Measurements from ENCODE around the gene CDK14. TPM values are rescaled to one million over a fixed set of nuclear protein-coding genes. Genes with fewer than 3 reads are reported as not detected.

Gene CDK14
- polyA plus RNA-seq, 3 donors: 1.7 to 2.5 (median 2.1) TPM

- H3K27me3 Mint-ChIP-seq (ENCODE audit: low read depth in 3 of 3): no peaks in the 10 kb centered on the region
- Histone ChIP-seq H3K4me1 (ENCODE audit: control insufficient read depth in 1 of 2, insufficient read depth in 2 of 2, low read length in 2 of 2) (no peaks in the 10 kb centered on the region), H2AFZ (ENCODE audit: insufficient read depth, low read depth, low read length, poor library complexity, severe bottlenecking) (no peak overlapping the region), H3K79me2 (ENCODE audit: insufficient read depth, low read length) (no peaks in the 10 kb centered on the region), H3K4me3 (replicated peaks in 1 of 3; ENCODE audit: low read depth in 2 of 3, low read length in 3 of 3) (no peak overlapping the region), H3K36me3 (replicated peaks in 1 of 2; ENCODE audit: control insufficient read depth in 1 of 2, insufficient read depth in 2 of 2, low read length in 2 of 2) (no peaks in the 10 kb centered on the region), H4K20me1 (ENCODE audit: insufficient read depth, low read length) (no peaks in the 10 kb centered on the region), H3K27ac (ENCODE audit: low read depth in 1 of 2, low read length in 2 of 2) (no peak overlapping the region), H3K4me2 (replicated peaks; ENCODE audit: extremely low read depth, low read length, poor library complexity, severe bottlenecking) (no peak overlapping the region), H3K9me3 (replicated peaks in 1 of 2; ENCODE audit: control insufficient read depth in 1 of 2, insufficient read depth in 1 of 2, low read length in 2 of 2) (no peaks in the 10 kb centered on the region), H3K27me3 (ENCODE audit: control insufficient read depth in 2 of 2, insufficient read depth in 2 of 2, low read length in 2 of 2) (no peaks in the 10 kb centered on the region), H3K9ac (ENCODE audit: insufficient read depth, low read length, poor library complexity, severe bottlenecking) (no peak overlapping the region)
- 89% methylated on average over 2 of the region's 2 CpGs for WGBS (ENCODE audit: insufficient coverage)
- peaks cover 0 to 3% (median 0%) of the 10 kb centered on the region in 7 donors for H3K9me3 Mint-ChIP-seq
- intact Hi-C loops (cut with micrococcal nuclease): no loop called here
- no peak overlapping the region for H3K27ac Mint-ChIP-seq
- H3K4me1 Mint-ChIP-seq: no peaks in the 10 kb centered on the region
- no peak for DNase-seq
- no peak for TF ChIP-seq CTCF (IDR thresholded peaks at IDR 0.05)
- H3K4me3 Mint-ChIP-seq: no peak overlapping the region
- no peaks in the 10 kb centered on the region for H3K36me3 Mint-ChIP-seq
These were observed 261.5 kb downstream of the CDK14 start for GRCh38 chr7:90857603-90858002.

GRCh38 chr7:90858546-90858945 is 262.4 kb downstream of the CDK14 start:
- Histone ChIP-seq H3K27ac (ENCODE audit: low read depth in 1 of 2, low read length in 2 of 2) (no peak overlapping the region), H3K4me3 (replicated peaks in 1 of 3; ENCODE audit: low read depth in 2 of 3, low read length in 3 of 3) (no peak overlapping the region), H3K4me1 (ENCODE audit: control insufficient read depth in 1 of 2, insufficient read depth in 2 of 2, low read length in 2 of 2) (no peaks in the 10 kb centered on the region), H3K9ac (ENCODE audit: insufficient read depth, low read length, poor library complexity, severe bottlenecking) (no peak overlapping the region), H3K27me3 (ENCODE audit: control insufficient read depth in 2 of 2, insufficient read depth in 2 of 2, low read length in 2 of 2) (no peaks in the 10 kb centered on the region), H2AFZ (ENCODE audit: insufficient read depth, low read depth, low read length, poor library complexity, severe bottlenecking) (no peak overlapping the region), H3K9me3 (replicated peaks in 1 of 2; ENCODE audit: control insufficient read depth in 1 of 2, insufficient read depth in 1 of 2, low read length in 2 of 2) (no peaks in the 10 kb centered on the region), H3K79me2 (ENCODE audit: insufficient read depth, low read length) (no peaks in the 10 kb centered on the region), H3K36me3 (replicated peaks in 1 of 2; ENCODE audit: control insufficient read depth in 1 of 2, insufficient read depth in 2 of 2, low read length in 2 of 2) (no peaks in the 10 kb centered on the region), H4K20me1 (ENCODE audit: insufficient read depth, low read length) (no peaks in the 10 kb centered on the region), H3K4me2 (replicated peaks; ENCODE audit: extremely low read depth, low read length, poor library complexity, severe bottlenecking) (no peak overlapping the region)
- DNase-seq: no peak
- no peak overlapping the region for H3K27ac Mint-ChIP-seq
- H3K27me3 Mint-ChIP-seq (ENCODE audit: low read depth in 3 of 3): no peaks in the 10 kb centered on the region
- H3K4me1 Mint-ChIP-seq: no peaks in the 10 kb centered on the region
- no peak overlapping the region for H3K4me3 Mint-ChIP-seq
- WGBS (ENCODE audit: insufficient coverage): no CpG with 5 or more reads among the region's 2 CpGs
- peaks cover 0 to 3% (median 0%) of the 10 kb centered on the region in 7 donors for H3K9me3 Mint-ChIP-seq
- H3K36me3 Mint-ChIP-seq: no peaks in the 10 kb centered on the region
- intact Hi-C loops (cut with micrococcal nuclease): no loop called here
- no peak for TF ChIP-seq CTCF (IDR thresholded peaks at IDR 0.05)
